NCI-H1930 (cell line): ENCODE results near the gene PI3.

Experiments used
- DNase-seq, 2 experiments: peaks; one replicate each; lab custom pipeline; 2025; lab: John Stamatoyannopoulos, UW

The PI3 gene

DNA sequence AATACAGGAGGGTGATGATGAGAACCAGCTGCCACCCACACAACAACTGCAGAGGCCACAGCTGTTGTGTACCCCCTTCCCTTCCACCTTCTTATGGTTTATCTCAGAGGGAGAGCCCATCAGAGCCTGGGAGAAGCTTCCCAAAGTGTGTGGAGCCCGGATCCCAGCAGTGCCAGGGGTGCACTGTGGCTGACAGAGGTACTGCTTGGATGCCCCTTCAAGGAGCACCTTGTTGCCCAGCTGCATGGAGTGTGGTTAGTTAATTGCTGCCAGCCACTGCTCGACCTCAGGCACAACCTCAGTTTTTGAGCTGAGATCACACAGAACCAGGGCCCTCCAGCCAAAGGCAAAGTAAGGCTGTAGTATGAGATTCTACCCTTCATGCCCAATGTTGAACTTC lies 13.0 kb downstream of the PI3 start:
- DNase-seq = no peak

- DNase-seq = no peak
Measured at GRCh38 chr20:45189067-45189609, 14.4 kb downstream of the PI3 start.

GRCh38 chr20:45189861-45190260 lies 15.2 kb downstream of the PI3 start:
- DNase-seq = no peak

DNA sequence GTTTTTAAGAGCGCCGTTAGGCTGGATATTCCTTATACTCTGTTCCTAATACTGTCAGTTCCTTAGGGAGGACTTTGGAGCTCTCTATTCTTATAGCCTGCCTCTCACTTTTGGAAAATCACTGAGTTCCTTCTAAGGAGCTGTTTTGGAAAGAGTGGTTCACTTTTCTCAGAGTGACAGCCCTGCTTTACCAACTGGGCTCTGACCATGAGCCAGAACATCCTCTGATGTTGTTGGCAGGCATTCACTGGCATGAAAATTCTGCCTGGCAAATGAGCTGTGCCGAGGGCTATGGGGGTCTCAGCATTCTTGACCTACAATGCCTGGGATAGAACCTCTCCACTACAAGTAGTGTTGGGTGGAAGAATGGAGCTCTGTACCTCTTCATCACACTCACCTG lies 17.2 kb downstream of the PI3 start:
- DNase-seq = no peak

- no peak for DNase-seq
Measured at GRCh38 chr20:45193331-45193730, 18.6 kb downstream of the PI3 start.

DNA sequence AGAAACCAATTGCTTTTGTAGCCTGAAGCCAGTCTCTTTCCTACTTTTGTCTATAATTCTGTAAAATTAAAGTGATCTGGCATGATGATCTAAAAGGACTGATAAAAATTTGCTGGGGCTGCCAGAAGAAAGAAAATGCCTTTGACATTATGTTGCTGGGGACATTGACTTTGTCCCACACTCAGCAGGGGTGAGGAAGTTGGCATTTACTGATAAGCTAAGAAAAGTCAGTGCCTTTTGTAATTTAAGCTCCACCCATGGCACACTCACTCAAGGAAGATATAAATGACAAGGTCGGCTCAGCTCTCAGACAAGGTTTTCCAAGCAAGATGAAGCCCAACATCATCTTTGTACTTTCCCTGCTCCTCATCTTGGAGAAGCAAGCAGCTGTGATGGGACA lies 32.0 kb downstream of the PI3 start, which contains the start of gene SEMG1:
TSS of gene SEMG1 (plus strand) at position 309 of the 400 bp plus-strand sequence. CDS start at position 330, 21 bp downstream.
- no peak for DNase-seq

DNA sequence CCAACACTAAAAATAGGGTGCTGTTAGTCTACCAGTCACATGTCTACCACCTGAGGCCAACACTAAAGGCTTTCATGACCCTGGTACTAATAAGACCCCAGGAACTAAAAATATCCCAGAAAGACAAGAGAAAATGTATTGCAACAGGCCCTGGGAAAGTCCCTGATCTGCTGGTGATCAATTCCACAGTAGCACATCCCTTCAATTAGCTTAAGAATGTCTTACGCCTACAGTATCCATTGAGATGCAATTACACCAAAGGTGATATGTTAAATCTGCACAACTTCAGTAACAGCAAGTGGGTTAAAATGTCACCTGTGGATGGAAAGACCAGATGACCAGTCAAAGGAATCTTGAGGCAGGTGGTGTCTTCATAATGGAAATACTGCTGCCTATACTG lies 35.2 kb downstream of the PI3 start:
- no peak for DNase-seq

DNA sequence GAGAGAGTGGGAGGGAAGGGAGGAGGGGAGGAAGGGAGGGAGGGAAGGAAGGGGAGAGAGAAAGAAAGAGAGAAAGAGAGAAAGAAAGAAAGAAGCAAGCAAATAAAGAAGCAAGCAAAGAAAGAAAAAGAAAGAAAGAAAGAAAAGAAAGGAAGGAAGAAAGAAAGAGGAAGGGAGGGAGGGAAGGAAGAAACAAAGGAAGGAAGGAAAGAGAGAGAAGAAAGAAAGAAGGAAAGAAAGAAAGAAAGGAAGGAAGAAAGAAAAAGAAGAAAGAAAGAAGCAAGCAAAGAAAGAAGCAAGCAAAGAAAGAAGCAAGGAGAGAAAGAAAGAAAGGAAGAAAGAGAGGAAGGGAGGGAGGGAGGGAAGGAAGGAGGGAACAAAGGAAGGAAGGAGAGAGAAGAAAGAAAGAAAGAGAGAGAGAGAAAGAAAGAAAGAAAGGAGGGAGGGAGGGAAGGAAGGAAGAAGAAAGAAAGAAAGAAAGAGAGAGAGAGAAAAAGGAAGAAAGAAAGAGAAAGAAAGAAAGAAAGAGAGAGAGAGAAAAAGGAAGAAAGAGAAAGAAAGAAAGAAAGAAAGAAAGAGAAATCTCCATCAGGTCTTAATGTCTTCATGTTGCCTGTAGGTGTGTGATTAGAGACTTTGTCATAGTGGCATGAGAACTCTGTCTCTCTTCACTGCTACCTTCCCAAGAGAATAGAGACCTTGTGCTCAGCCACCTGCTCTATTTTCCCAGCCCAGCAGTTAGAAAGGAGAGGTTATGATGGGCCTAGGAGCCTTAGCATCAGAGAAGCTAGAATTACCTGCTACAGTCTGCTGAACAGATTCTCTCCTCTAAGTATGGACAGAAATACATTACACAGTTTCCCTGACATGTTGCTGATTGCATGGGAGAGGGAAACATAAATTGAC lies 37.1 kb downstream of the PI3 start:
- DNase-seq = no peak

- no peak for DNase-seq
Measured at GRCh38 chr20:45212836-45213235, 38.1 kb downstream of the PI3 start.

GRCh38 chr20:45218124-45218523 lies 43.4 kb downstream of the PI3 start:
- DNase-seq = no peak

DNA sequence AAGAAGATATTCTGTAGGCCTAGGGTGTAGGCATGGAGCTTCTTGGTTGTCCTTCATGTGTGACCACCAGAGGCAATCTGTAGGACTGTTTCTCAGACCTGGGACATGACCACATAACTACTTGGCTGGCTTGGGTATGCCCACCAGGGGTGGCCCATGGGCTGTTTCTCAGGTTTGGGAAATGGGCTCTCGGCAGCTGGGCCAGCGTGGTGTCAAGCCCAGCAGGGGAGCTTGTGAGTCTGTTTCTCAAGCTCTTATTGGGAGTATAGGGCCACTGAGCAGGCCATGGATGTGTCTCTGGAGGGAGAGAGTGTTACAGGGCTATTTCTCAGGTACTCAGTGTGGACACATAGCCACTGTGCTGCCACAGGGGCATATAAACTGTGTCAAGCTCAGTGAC lies 43.9 kb downstream of the PI3 start:
- no peak for DNase-seq

GRCh38 chr20:45221076-45221475 lies 46.4 kb downstream of the PI3 start, which contains the start of gene SEMG2:
TSS of gene SEMG2 (plus strand) at chr20:45221373. CDS start at chr20:45221390, 17 bp downstream.
- no peak for DNase-seq

DNA sequence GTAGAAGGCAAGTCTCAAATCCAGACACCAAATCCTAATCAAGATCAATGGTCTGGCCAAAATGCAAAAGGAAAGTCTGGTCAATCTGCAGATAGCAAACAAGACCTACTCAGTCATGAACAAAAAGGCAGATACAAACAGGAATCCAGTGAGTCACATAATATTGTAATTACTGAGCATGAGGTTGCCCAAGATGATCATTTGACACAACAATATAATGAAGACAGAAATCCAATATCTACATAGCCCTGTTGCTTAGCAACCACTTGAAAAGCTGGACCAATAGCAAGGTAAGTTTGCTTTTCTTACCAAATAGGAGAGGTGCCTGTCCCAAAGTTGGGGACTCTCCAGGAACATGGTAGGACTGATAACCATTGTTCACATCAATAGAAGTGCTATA lies 48.4 kb downstream of the PI3 start:
- DNase-seq = no peak
